SH-SY5Y (cell line): ENCODE measurements around the gene PGM1.

ENCODE experiments used
- GATA2 ChIP-seq: IDR thresholded peaks from 2 replicates; pipeline ENCODE4 v1.6.1; 2011; ENCODE audit warnings: mild to moderate bottlenecking, low read depth, low read length
- GATA3 ChIP-seq: IDR thresholded peaks from 2 replicates; pipeline ENCODE4 v1.6.1; 2011; ENCODE audit warnings: low read depth, mild to moderate bottlenecking, low read length, moderate library complexity

DNA sequence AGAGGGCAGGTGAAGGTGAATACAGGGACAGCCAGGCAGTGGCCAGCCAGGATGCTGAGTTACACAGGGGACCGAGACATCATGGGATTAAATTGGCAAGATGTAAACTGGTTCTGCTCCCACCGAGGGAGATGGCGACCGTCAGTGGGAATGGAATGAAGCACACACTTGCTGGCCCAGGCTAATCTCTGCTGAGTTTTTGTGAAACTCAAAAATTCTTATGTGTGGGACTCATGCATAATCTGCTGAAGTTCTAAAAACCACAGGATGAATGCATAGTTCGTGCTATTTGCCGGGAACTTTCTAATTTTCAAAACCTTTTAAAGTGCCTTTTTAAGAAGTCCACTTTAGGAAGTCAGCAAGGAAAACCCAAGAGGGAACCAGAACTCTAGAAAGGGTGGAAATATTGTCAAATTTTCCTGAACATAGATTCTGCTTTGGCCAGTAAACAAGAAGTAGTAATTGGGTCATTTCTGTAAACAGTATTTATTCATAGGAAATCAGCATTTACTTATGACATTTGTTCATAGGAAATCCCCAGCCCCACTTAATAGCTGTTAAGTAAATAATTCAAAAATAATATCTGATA, 95.2 kb downstream of the PGM1 start:
- TF ChIP-seq GATA2 (no peak), GATA3 (no peak)
